Measurements from ENCODE around the gene RBM23. TPM values are rescaled to one million over a fixed set of nuclear protein-coding genes. Genes with fewer than 3 reads are reported as not detected.

Gene RBM23
- total and polyA plus RNA-seq, 2 donors (not counting 3 experiments of a cell fraction or from before 2014, with no cell fraction given) = 67.7 to 68.9 TPM

GRCh38 chr14:22865424-22866405, 53.2 kb downstream of the RBM23 start:
- intact Hi-C loops (cut with micrococcal nuclease) = no loop called here
- no peak overlapping the region for H3K4me2 ChIP-seq (ENCODE audit: insufficient read depth, low read length)
- ChIA-PET CTCF (interaction anchor here (0.8 to 1.1 kb wide), 2 partner anchors 11 to 12 kb away, joined by 3 to 5 read pairs; no protein-coding TSS in a partner anchor), POLR2A (no interaction called here)
- TF ChIP-seq POLR2AphosphoS5 (IDR thresholded peaks at IDR 0.05; ENCODE audit: insufficient read depth, low read depth, low read length) (no peak), POLR2A (IDR thresholded peaks at IDR 0.05; ENCODE audit: low read depth, low read length) (no peak), CTCF (IDR thresholded peaks at IDR 0.05; ENCODE audit: extremely low read depth in 1 of 2, insufficient read depth in 1 of 2, low read depth in 1 of 2, low read length in 2 of 2) (peak in 1 of 2 donors; percentile 32), JUN (IDR thresholded peaks at IDR 0.05; ENCODE audit: borderline replicate concordance, insufficient read depth, insufficient read length, low read depth) (no peak), GATA2 (IDR thresholded peaks at IDR 0.05; ENCODE audit: insufficient read depth, insufficient read length, low read depth, low read length) (no peak), MYC (IDR thresholded peaks at IDR 0.05; ENCODE audit: low read depth, low read length) (no peak), FOS (IDR thresholded peaks at IDR 0.05; ENCODE audit: borderline replicate concordance, insufficient read depth, low read length) (no peak)
- dilution Hi-C loops (cut with MboI; ENCODE audit: extremely low pct_ligation_motif_present, low sequenced_read_pairs) = no loop called here
- H3K4me3 ChIP-seq (replicated peaks in 1 of 3; ENCODE audit: insufficient read depth in 1 of 3, low read depth in 1 of 3, low read length in 3 of 3) = no peak overlapping the region
- DNase-seq (ENCODE audit: low read depth, low spot score) = no peak
- no peaks in the 10 kb centered on the region for H3K27me3 ChIP-seq (ENCODE audit: control insufficient read depth in 2 of 2, insufficient read depth in 2 of 2, low read length in 2 of 2)
- no peak overlapping the region for H2AFZ ChIP-seq (ENCODE audit: low read depth, low read length)
- no peak for FAIRE-seq
- H3K9ac ChIP-seq (replicated peaks; ENCODE audit: extremely low read depth, insufficient read depth, low read length) = no peak overlapping the region
- no peak overlapping the region for H3K27ac ChIP-seq (ENCODE audit: insufficient read depth, low read depth, low read length)
- no peaks in the 10 kb centered on the region for H3K79me2 ChIP-seq (ENCODE audit: control insufficient read depth, insufficient read depth, low read length)
- no peaks in the 10 kb centered on the region for H3K9me3 ChIP-seq (replicated peaks; ENCODE audit: control insufficient read depth, insufficient read depth, low read length)
- no peaks in the 10 kb centered on the region for H4K20me1 ChIP-seq (replicated peaks; ENCODE audit: control insufficient read depth, extremely low read depth, insufficient read depth, low read length)
- no TSS peak for BruUV-seq (replicated peaks)
- no peaks in the 10 kb centered on the region for H3K9me1 ChIP-seq (replicated peaks; ENCODE audit: control insufficient read depth, extremely low read depth, insufficient read depth, low read length)
- H3K36me3 ChIP-seq (ENCODE audit: control insufficient read depth in 2 of 2, extremely low read depth in 1 of 2, insufficient read depth in 2 of 2, low read length in 2 of 2) = no peaks in the 10 kb centered on the region
- peaks cover 4% of the 10 kb centered on the region for H3K4me1 ChIP-seq (ENCODE audit: control insufficient read depth, extremely low read depth, insufficient read depth, low read length)

All from endothelial cell of umbilical vein (primary cell).